ENCODE measurements around the gene LRP3. TPM values are rescaled to one million over a fixed set of nuclear protein-coding genes. Genes with fewer than 3 reads are reported as not detected.

LRP3 gene
- polyA plus RNA-seq, 1 of the 3 experiments (the other 2 are of a cell fraction), result 8.2 TPM

DNA sequence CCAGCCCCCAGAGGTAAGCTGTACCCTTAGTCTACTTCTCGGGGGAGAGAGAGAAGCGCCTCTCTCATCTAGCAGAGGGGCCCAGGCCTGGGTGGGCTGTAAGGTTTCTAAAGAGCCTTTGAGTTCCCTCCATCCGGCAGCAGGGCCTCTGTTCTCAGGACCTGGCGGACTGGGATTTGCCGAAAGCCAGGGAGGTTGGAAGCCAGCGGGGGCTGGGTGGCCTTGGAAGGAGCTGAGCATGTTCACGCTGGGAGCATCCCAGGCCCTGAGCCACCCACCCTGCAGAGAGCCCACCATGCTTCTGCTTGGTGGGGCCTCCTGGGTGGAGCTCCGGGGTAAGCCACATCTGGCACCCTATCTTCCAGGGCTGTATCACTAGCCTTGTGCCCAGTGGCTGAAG lies 23.8 kb downstream of the LRP3 start:
- Histone ChIP-seq H3K79me2 (ENCODE audit: insufficient read depth) (no peaks in the 10 kb centered on the region), H2AFZ (ENCODE audit: low read depth) (no peak overlapping the region), H3K9ac (no peak overlapping the region), H4K20me1 (ENCODE audit: insufficient read depth) (no peaks in the 10 kb centered on the region), H3K27ac (ENCODE audit: low read depth in 2 of 2, low read length in 1 of 2) (no peak overlapping the region), H3K9me2 (no peaks in the 10 kb centered on the region), H3K4me3 (ENCODE audit: low read depth in 2 of 2, low read length in 1 of 2) (no peak overlapping the region), H3K4me2 (no peak overlapping the region), H3K36me3 (replicated peaks in 1 of 2; ENCODE audit: control insufficient read depth in 1 of 2, insufficient read depth in 2 of 2, low read length in 1 of 2) (no peaks in the 10 kb centered on the region), H3K9me3 (no peaks in the 10 kb centered on the region), H3K4me1 (ENCODE audit: control insufficient read depth in 1 of 2, insufficient read depth in 2 of 2, low read depth in 1 of 2, low read length in 1 of 2) (no peaks in the 10 kb centered on the region), H3F3A (replicated peaks; ENCODE audit: insufficient read depth) (no peaks in the 10 kb centered on the region), H3K27me3 (ENCODE audit: insufficient read depth) (peaks cover 4% of the 10 kb centered on the region; the same call in 1 of the 2 replicates)
- TF ChIP-seq SIN3A (IDR thresholded peaks at IDR 0.05; ENCODE audit: borderline replicate concordance, low read depth, low read length) (no peak), MEF2A (IDR thresholded peaks at IDR 0.05; ENCODE audit: borderline replicate concordance, low read depth) (no peak), RXRA (IDR thresholded peaks at IDR 0.05; ENCODE audit: borderline replicate concordance, low read depth) (no peak), FOSL2 (IDR thresholded peaks at IDR 0.05; ENCODE audit: borderline replicate concordance, low read depth) (no peak), JUND (IDR thresholded peaks at IDR 0.05) (no peak), RFX5 (IDR thresholded peaks at IDR 0.05; ENCODE audit: low read length) (no peak), MXI1 (IDR thresholded peaks at IDR 0.05; ENCODE audit: low read depth, low read length) (no peak), GATA2 (CRISPR knock-in tag; IDR thresholded peaks at IDR 0.05) (no peak)
- TF ChIP-seq, protein P1, sequence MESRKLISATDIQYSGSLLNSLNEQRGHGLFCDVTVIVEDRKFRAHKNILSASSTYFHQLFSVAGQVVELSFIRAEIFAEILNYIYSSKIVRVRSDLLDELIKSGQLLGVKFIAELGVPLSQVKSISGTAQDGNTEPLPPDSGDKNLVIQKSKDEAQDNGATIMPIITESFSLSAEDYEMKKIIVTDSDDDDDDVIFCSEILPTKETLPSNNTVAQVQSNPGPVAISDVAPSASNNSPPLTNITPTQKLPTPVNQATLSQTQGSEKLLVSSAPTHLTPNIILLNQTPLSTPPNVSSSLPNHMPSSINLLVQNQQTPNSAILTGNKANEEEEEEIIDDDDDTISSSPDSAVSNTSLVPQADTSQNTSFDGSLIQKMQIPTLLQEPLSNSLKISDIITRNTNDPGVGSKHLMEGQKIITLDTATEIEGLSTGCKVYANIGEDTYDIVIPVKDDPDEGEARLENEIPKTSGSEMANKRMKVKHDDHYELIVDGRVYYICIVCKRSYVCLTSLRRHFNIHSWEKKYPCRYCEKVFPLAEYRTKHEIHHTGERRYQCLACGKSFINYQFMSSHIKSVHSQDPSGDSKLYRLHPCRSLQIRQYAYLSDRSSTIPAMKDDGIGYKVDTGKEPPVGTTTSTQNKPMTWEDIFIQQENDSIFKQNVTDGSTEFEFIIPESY (IDR thresholded peaks at IDR 0.05; ENCODE audit: borderline replicate concordance, low read depth), result no peak
- TF ChIP-seq, protein P2, sequence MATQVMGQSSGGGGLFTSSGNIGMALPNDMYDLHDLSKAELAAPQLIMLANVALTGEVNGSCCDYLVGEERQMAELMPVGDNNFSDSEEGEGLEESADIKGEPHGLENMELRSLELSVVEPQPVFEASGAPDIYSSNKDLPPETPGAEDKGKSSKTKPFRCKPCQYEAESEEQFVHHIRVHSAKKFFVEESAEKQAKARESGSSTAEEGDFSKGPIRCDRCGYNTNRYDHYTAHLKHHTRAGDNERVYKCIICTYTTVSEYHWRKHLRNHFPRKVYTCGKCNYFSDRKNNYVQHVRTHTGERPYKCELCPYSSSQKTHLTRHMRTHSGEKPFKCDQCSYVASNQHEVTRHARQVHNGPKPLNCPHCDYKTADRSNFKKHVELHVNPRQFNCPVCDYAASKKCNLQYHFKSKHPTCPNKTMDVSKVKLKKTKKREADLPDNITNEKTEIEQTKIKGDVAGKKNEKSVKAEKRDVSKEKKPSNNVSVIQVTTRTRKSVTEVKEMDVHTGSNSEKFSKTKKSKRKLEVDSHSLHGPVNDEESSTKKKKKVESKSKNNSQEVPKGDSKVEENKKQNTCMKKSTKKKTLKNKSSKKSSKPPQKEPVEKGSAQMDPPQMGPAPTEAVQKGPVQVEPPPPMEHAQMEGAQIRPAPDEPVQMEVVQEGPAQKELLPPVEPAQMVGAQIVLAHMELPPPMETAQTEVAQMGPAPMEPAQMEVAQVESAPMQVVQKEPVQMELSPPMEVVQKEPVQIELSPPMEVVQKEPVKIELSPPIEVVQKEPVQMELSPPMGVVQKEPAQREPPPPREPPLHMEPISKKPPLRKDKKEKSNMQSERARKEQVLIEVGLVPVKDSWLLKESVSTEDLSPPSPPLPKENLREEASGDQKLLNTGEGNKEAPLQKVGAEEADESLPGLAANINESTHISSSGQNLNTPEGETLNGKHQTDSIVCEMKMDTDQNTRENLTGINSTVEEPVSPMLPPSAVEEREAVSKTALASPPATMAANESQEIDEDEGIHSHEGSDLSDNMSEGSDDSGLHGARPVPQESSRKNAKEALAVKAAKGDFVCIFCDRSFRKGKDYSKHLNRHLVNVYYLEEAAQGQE (IDR thresholded peaks at IDR 0.05; ENCODE audit: low read depth, low read length), result no peak
- 79% methylated on average over 2 of the region's 8 CpGs for WGBS (ENCODE audit: low lambda C conversion rate)
- ChIA-PET POLR2A (no interaction called here), CTCF (interaction anchor here (0.6 to 1.7 kb wide), 4 partner anchors 17 to 242 kb away, joined by 3 to 7 read pairs (median 3); no protein-coding TSS in a partner anchor)
- DNase-seq, result no peak

DNA sequence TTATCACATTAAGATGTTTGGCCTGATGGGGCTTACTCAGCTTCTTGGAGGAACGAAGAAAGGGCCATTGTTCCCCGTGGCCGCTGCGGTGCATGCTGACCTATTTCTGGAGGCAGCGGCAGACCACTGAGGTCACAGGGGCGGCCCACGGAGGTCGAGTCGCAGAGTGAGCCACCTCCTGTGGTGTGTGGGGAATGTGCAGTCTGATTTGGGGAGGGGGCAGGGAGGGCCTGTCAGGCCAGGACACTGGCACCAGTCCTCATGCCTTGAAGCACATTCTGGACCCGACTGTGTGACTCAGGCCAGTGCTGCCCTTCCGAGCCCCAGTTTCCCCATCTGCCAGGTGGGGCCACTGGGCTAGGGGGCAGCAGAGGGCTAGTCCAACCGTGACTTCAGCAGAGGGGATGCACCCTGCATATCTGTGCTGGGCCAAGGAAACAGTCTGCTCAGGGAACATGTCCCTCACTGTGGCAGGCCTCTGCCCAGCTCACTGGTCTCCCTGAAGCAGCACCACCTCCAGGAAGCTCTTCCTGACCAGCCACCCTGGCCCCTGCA lies 25.2 kb downstream of the LRP3 start:
- no peaks in the 10 kb centered on the region for H3K79me2 ChIP-seq (ENCODE audit: insufficient read depth)
- H3K4me1 ChIP-seq (ENCODE audit: control insufficient read depth in 1 of 2, insufficient read depth in 2 of 2, low read depth in 1 of 2, low read length in 1 of 2), result no peaks in the 10 kb centered on the region
- no peak for DNase-seq
- ChIA-PET CTCF (interaction anchor here (0.6 kb wide), 1 partner anchor 13 kb away, joined by 3 read pairs; no protein-coding TSS in a partner anchor), POLR2A (no interaction called here)
- no peaks in the 10 kb centered on the region for H4K20me1 ChIP-seq (ENCODE audit: insufficient read depth)
- no peak overlapping the region for H3K4me3 ChIP-seq (ENCODE audit: low read depth in 2 of 2, low read length in 1 of 2)
- H3K9me2 ChIP-seq, result no peaks in the 10 kb centered on the region
- H3K36me3 ChIP-seq (replicated peaks in 1 of 2; ENCODE audit: control insufficient read depth in 1 of 2, insufficient read depth in 2 of 2, low read length in 1 of 2), result no peaks in the 10 kb centered on the region
- H2AFZ ChIP-seq (ENCODE audit: low read depth), result no peak overlapping the region
- no peaks in the 10 kb centered on the region for H3K9me3 ChIP-seq
- H3K9ac ChIP-seq, result no peak overlapping the region
- no peaks in the 10 kb centered on the region for H3F3A ChIP-seq (replicated peaks; ENCODE audit: insufficient read depth)
- TF ChIP-seq, protein P3, sequence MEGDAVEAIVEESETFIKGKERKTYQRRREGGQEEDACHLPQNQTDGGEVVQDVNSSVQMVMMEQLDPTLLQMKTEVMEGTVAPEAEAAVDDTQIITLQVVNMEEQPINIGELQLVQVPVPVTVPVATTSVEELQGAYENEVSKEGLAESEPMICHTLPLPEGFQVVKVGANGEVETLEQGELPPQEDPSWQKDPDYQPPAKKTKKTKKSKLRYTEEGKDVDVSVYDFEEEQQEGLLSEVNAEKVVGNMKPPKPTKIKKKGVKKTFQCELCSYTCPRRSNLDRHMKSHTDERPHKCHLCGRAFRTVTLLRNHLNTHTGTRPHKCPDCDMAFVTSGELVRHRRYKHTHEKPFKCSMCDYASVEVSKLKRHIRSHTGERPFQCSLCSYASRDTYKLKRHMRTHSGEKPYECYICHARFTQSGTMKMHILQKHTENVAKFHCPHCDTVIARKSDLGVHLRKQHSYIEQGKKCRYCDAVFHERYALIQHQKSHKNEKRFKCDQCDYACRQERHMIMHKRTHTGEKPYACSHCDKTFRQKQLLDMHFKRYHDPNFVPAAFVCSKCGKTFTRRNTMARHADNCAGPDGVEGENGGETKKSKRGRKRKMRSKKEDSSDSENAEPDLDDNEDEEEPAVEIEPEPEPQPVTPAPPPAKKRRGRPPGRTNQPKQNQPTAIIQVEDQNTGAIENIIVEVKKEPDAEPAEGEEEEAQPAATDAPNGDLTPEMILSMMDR (IDR thresholded peaks at IDR 0.05), result peak; percentile 22; the same call in 1 of the 2 replicates
- TF ChIP-seq, protein P4, sequence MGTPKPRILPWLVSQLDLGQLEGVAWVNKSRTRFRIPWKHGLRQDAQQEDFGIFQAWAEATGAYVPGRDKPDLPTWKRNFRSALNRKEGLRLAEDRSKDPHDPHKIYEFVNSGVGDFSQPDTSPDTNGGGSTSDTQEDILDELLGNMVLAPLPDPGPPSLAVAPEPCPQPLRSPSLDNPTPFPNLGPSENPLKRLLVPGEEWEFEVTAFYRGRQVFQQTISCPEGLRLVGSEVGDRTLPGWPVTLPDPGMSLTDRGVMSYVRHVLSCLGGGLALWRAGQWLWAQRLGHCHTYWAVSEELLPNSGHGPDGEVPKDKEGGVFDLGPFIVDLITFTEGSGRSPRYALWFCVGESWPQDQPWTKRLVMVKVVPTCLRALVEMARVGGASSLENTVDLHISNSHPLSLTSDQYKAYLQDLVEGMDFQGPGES (IDR thresholded peaks at IDR 0.05; ENCODE audit: low read depth, low read length), result no peak
- no peak overlapping the region for H3K4me2 ChIP-seq
- peaks cover 9% of the 10 kb centered on the region; the same call in 1 of the 2 replicates for H3K27me3 ChIP-seq (ENCODE audit: insufficient read depth)
- no peak overlapping the region for H3K27ac ChIP-seq (ENCODE audit: low read depth in 2 of 2, low read length in 1 of 2)
- 55% methylated on average over 2 of the region's 12 CpGs for WGBS (ENCODE audit: low lambda C conversion rate)

Data from SK-N-SH (cell line).